M059J (cell line): ENCODE results near the gene LDLRAD2. TPM values are rescaled to one million over a fixed set of nuclear protein-coding genes. Genes with fewer than 3 reads are reported as not detected.

ENCODE experiments used
- DNase-seq: peaks from one replicate; pipeline ENCODE4 v3.0.0-alpha.2; 2012; ENCODE audit warnings: low read depth
- total RNA-seq: library from RNA; depleted of rRNA; stranded (reverse); fragments of >200 nt; shearing (Covaris generic); gene quantifications from 2 replicates; pipeline ENCODE4 v1.2.3, GENCODE V29; 2014; rRNA removed

LDLRAD2 gene
- total RNA-seq, 1 experiment from 2014 or later: not detected

DNA sequence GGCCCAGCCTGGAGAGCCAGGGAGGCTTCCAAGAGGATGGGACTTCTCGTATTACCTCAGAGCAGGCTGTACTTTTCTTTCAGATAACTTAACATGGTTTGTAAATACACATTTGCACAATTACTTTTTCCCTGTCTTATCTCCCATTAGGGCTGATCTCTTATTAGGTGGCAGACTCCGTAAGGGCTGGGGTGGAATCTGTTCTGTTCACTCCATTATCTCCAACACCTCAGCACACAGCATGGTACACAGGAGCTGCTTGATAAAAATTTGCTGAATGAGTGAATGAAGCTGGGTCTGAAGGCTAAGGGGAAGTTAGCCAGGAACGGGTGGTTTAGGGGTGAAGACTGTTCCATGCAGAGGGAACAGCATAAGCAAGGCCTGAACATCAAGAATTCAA is 48.9 kb downstream of the LDLRAD2 start:
- no peak for DNase-seq

- peak; percentile 95 for DNase-seq
These were observed 49.8 kb downstream of the LDLRAD2 start for GRCh38 chr1:21861602-21862429.

DNA sequence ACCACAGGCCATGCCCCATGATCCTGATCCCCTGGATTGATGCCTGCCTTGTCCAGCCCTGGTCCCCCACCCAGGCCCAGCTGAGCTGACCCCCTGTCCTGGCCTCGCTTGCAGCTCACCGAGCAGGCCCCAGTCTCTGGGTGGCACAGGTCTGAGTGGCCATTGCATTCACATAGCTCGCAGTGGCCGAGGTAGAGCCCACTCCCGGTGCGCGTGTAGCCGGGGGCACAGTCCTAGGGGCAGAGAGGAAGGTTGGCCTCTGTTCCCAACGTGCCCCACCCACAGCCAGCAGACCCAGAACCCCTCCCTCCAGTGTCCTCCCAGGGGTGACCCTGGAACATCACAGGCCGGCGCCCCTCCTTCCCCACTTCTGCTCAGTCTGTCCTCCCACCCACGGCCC is 51.9 kb downstream of the LDLRAD2 start:
- DNase-seq: no peak

DNA sequence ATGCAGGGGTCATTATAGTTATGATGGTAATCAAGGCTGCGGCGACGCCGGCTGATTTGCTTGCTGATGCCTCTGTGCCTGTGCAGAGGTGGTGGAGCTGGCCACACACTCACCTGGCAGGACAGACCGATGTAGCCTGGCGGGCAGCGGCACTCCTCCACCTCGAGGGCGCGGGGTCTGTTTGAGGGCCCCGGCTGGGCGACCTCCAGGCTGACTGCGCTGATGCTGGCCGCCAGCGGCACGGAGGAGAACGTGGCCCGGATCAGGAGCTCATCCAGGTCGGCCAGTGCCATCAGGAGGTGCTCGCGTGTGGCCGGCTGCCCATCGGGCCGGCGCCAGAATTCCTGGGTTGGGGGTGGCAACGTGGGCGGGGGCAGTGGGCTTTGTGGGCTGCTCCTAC is 52.7 kb downstream of the LDLRAD2 start:
- DNase-seq: no peak

- DNase-seq: no peak
These were observed 53.5 kb downstream of the LDLRAD2 start for GRCh38 chr1:21865609-21865942.

DNA sequence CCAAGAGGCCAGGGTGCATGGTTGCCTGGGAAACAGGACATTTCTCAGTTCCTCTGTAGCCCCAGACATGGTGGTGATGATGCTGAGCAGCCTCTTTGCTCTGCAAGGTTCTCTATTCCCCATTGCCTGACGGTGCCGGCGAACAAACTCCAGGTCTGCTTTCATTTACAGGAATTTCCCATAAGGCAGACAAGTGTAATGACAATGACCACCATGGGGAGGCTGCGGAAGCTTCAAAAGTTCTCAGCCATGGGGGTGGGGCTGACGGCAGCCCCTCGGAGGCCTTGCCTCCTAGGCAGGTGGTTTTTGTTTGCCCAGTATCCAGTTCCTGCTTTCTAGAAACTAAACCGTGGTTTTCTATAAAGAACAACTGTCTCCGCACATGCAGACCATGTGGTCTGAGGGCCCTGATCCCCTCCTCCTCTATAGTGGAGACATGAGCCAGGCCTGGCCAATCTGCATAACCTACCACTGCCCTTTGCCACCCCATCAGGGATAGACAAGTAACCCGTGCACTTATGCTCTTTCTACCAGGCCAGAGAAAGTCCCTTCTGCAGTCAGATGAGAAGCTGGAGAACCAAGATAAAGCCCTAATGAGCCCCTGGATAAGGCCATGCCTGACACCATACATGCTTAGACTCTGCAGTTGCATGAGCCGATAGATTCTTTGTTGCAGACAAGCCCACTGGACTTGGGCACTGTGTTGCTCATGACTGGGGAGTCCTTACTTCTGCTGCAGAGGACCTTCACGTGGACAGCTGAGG is 54.1 kb downstream of the LDLRAD2 start:
- DNase-seq: no peak

DNA sequence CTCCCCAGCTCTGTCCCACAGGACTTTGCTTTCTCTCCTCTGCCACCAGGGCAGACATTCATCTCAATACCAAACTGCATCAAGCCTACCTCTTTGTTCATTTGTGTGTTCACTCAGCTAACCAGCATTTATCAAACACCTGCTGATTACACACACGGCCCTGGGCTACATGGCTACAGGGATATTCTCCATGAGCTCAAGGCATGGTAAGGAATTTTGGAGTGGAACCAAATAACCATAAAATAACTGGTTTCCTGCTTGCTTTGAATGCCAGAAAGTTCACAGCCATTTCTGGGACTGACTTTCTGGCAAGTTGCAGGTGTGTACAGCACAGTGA is 54.6 kb downstream of the LDLRAD2 start:
- DNase-seq: peak; percentile 58

DNA sequence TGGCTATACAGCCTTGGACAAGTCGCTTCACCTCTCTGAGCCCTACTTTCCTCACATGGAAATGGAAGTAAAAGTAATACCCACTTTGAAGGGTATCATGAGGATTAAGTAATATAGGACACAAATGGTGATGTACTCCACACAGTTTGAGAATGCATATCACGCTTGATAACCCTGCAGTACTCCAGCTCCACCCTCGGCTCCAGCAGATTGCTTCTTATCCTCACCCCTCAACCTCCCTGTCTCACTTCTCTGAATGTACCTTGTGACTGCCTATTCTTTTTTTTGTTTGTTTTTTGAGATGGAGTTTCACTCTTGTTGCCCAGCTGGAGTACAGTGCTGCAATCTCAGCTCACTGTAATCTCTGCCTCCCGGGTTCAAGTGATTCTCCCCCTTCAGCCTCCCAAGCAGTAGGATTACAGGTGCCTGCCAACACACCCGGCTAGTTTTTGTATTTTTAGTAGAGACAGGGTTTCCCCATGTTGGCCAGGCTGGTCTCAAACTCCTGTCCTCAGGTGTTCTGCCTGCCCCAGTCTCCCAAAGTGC is 55.5 kb downstream of the LDLRAD2 start:
- DNase-seq: no peak

DNA sequence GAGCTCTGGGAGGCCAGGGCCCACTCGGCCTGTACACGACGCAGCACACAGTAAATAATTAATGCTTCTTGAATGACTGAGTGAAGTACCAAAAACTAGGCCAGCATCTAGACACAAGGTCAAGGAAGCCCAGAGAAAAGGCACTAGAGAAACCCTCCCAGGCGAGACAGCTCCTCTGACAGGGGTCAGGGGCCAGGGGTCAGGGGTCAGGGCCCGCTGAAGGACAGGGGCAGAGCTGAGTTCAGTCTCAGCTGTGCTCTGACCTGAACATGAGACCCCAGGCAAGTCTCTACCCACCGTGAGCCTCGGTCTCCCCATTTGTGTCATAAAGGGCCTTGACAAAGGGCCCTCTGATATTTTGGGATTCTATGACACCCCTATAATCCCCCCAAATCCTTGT is 56.4 kb downstream of the LDLRAD2 start:
- no peak for DNase-seq

DNA sequence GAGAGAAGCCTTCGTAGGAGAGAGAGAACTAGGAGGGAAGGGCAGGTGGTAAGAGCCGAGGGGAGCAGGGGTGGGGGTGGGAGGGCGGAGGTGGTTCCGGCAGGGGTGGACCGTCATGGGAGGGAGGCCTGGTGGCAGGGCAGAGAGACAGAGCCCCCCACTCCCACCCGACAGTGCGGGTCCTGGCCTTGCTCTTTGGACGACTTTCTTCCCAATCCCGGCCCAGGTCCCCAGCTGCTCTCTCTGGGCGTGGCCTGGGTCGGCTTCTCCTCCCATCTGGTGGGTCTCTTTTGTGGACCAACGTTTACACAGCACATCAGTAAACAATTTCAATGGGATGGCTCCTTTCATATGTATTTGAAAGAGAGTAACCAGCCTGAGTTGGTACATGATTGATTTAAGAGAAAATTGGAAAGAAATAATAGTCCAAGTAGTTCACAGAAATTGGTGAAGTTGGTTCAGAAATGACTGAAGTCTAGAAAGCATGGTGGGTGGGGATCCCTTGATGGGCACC is 56.9 kb downstream of the LDLRAD2 start:
- DNase-seq: no peak

- peak; percentile 96 for DNase-seq
These were observed 57.6 kb downstream of the LDLRAD2 start for GRCh38 chr1:21869620-21870121.

DNA sequence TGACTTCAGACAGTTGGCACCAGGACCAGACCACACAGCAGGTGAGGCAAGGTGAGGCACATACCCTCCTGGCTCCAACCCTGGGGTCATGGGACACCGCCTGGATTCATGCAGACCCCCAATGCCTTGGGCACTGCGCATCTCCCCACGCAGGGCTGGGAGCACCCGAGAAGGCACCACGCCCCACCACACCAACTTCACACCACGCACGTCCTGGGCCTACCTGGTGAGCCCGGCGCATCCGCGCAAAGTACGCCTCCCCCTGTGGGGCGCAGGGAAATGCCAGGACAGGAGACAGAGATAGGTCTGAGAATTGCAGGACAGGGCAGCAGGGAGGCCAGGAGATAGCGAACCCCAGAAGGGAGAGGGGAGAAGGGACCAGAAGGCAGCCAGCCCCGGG is 58.5 kb downstream of the LDLRAD2 start:
- no peak for DNase-seq

DNA sequence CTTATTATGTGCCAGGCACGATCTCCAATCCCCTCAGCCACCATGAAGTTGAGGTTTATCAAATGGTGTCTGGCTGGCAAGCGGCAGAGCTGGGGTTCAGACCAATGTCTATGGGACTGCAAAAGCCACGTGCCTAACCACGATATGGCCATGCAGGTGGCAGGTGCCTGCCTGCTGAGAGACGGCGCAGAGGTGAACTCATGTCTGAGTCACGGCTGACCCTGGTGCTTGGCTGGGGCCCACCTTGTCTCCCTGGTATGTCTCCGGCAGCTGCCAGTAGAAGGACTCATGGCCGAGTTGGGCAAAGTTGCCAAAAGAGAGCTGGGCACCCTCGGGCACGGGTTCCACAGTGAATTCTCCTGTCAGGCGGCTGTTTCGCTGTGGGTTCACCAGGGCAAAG is 59.9 kb downstream of the LDLRAD2 start:
- peak; percentile 34 for DNase-seq

- no peak for DNase-seq
These were observed 60.5 kb downstream of the LDLRAD2 start for GRCh38 chr1:21872445-21873079.

DNA sequence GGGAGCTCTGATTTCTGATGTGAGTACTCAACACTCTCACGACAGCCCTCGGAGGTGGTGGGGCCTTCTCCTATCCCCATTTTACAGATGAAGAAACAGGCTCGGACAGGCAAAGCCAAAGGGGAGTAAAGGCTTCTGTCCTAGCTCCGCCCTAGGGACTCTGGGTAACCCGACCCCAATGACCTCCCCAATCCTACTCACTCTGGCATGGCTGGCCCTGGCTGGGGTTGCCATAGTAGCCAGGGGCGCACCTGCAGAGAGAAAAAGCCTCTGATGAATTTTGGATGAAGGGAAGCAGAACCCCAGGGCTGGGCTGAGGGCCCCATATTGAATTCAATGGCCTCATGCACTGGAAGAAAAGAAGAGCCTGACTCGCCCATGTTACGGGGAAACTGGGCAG is 61.1 kb downstream of the LDLRAD2 start:
- no peak for DNase-seq

DNA sequence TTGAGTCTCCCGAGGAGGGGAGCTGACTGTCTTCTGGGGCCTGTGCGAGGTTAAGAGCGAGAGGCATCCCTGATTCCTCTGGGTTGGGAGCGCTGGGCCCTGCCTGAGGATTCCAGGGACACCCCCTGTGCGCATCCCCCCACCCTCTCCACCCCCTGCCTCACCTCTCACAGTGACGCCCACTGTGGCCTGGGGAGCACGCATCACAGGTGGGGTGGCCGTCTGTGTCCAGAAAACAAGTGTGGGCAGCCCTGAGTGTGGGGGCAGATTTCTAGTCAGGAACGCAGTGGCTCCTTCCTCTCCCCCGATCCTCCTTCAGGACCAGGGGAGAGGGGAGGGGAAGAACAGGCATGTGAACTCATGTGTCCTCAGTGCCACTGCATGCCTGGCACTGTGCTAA is 61.7 kb downstream of the LDLRAD2 start:
- DNase-seq: no peak

GRCh38 chr1:21874328-21874727 is 62.3 kb downstream of the LDLRAD2 start:
- DNase-seq: no peak

Other genes starting within 250 kb of the LDLRAD2 start
- 1.1 and 1.5 TPM in 2 replicates for gene RAP1GAP, start 142.9 kb upstream of the LDLRAD2 start, total RNA-seq
- gene USP48, start 29.1 kb upstream of the LDLRAD2 start, total RNA-seq: 22.5 and 34.2 TPM in 2 replicates
- gene HSPG2, start 125.0 kb downstream of the LDLRAD2 start, total RNA-seq: 18.3 and 60.5 TPM in 2 replicates
- gene CELA3B, start 164.8 kb downstream of the LDLRAD2 start, total RNA-seq: not detected in 2 replicates
- not detected in 2 replicates for gene CELA3A, start 189.4 kb downstream of the LDLRAD2 start, total RNA-seq
- gene CDC42, start 240.4 kb downstream of the LDLRAD2 start, total RNA-seq: 550 and 578 TPM in 2 replicates